ENCODE results near the gene PLXNC1.

PLXNC1 gene

GRCh38 chr12:94183708-94184379, 35.5 kb downstream of the PLXNC1 start:
- DNase-seq: no peak

GRCh38 chr12:94184995-94185719, 36.8 kb downstream of the PLXNC1 start:
- DNase-seq: no peak

DNA sequence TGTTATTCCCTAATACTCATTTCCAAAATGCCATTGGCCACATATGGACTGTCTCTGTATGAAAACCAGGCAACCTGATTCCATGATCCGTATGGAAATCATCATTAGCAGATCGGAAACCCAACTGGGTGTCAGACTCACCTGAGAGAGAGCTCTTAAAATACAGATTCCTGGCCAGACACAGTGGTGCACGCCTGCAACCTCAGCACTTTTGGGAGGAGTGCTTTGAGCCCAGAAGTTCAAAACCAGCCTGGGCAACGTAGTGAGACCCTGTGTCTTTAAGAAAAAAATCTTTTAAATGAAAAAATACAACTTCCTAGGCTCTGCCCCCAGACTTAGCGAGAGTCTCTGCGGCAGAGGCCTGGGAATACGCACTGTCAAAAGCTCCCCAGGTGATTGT, 37.4 kb downstream of the PLXNC1 start:
- DNase-seq: no peak

DNA sequence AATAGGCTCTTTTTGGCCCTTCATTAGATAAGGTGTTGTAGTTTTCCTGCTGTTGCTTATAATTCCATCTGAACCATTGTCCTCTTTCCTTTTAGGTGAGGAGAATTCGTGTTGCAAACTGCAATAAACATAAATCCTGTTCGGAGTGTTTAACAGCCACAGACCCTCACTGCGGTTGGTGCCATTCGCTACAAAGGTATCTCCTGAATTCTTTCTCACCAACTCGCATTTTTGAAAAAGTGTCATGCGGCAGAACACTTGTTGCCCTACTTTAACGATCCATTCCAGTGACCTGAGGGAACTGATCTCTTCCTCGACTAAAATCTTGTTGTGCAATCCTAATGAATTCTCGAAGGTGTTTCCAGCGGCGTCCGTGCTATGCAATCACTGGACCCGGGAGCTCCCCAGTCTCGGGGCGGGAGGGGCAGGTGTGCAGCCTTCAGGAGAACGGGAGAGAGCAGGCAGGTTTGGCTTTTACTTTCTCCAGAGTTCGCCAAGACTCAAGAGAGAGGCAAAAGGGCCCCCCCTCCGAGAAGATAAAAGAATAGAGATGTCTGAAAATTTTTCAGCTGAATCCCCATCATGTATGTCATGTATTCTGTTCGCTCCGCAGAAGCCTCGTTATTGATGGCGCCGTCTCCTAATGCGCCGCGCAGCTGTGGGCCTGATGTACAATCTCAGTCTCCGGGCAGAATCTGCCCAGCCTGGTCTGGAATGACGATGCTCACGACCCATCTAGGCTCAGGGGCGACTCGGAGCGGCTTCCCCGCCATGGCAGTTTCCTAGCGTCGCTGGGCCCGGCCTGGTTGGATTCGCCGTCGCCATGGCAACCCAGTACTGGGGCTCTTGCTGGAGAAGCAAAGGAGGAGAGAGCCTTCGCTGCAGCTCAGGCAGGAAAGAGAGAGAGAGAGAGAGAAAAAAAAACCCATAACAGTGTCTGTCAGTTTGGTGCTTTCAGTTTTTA, 38.2 kb downstream of the PLXNC1 start:
- no peak for DNase-seq

DNA sequence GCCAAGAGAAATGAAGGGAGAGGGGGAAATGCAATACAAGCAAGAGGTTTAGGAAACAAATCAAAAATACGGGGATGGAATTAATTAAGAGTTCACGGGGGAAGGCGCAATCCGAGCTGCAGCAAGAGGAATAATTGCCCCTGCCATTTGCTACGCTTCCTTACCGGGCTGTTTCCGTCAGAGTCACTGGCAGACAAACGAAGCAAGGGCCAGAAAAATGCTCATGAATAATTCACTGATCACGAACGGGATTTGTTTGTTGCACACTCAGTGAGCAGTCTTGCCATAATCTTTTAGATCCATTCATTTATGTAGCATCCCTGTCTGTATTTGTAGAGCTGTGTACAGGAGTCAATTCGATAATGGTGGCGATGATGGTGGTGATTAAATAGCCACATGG, 39.0 kb downstream of the PLXNC1 start:
- DNase-seq: no peak

DNA sequence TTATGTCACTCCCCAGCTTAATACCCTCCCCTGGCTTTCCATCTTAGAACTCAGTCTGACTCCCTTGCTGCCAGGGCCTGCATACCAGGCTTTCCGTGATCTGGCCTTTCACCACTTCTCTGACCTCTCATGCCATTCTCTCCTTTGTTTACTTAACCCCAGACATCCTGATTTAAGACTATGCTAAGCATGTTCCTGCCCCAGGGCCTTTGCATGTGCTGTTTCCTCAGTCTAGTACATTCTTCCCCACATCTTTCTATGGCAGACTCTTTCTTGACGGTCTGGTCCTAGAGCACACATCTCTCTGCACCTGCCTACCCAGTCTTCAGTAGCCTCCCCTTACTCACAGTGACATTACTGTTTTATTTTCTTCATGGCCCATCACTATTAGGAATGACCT, 42.2 kb downstream of the PLXNC1 start:
- no peak for DNase-seq

GRCh38 chr12:94191023-94191422, 42.6 kb downstream of the PLXNC1 start:
- no peak for DNase-seq

DNA sequence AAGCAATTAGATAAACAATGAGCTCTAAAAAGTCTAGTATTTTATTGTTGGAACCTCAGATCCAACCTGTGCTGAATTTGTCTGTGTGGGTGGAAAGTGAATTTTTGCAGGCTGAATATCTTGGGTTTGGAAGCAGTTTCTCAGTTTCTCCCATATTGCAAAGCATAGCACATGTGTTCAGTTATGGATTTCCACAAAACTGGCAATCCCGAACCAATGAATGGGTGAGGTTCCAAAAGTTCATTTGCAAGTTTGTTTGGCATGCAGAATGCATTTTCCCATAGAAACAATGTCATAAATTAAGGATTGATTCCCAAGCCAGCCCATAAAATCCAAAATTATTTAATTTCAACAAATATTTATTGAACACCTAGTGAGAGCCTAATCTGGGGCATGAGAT, 43.4 kb downstream of the PLXNC1 start:
- DNase-seq: no peak

DNA sequence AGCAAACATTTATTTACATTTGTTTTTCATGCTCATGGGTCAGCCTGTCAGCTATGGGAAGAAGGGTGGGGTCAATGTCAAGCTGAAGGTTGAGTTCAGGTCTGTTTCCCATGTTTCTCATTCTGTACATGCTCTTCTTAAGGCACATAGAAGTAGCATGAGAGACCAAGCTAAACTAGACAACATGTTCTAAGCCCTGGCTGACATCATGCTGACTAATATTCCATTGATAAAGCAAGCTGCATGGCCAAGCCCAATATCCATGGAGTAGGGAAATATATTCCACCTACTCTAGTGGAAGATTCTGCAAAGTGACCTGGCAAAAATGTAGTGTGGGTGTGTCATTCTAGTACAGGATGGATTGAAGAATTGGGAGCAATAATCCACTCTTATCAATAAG, 44.1 kb downstream of the PLXNC1 start:
- DNase-seq: no peak

DNA sequence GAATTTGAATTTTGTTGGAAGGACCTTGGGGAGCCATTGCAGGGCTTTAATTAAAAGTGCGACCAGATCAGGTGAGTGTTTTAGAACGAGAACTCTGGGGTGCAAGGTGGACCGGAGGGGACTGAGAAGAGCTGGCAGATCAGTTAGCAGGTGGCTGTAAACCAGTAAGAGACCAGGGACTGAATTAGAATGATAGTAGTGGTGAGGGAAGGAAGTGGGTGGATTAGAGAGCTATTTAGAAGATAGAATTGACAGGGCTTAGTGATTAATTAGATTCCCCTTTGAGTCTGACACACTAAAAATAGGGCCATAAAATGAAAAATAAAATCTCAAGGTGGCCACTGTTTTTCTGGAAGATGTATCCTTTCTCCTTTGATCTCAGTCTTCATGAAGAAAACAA, 44.8 kb downstream of the PLXNC1 start:
- no peak for DNase-seq

DNA sequence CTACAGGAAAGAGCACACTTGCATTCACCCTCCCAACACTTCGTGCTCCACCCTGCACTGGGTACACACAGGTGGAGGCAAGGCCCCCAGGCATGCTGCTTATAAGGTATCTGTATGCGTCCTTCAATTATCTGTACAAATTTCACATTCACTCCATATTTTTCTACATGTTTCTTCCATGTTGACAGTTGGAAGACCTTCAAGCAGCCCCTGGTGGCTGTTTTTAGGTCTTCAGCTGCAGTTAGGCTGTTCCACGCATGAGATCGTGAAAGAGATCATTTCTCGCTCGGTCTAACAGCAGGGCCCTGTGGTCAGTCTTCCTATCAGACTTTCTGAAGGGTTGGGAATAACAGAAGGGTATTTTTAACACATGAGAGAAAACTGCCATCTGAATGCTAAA, 47.1 kb downstream of the PLXNC1 start:
- no peak for DNase-seq

- DNase-seq: no peak
These were observed 50.1 kb downstream of the PLXNC1 start for GRCh38 chr12:94198469-94198868.

DNA sequence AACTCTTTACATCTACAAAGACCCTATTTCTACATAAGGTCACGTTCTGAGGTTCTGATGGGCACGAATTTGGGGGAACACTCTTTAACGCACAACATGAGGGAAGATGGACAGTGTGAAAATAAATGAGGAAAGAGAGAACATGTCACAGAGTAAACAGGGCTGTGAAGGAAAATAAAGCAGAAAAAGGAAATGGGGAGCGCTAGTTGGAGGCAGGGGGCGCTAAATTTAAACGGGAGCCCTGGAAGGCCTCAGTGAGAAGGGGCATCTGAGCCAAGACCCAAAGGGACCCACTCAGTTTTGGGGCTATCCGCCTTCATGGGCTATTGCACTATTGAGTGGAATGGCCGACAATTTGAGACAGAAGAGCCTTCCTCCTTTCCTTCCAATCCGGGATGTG, 50.5 kb downstream of the PLXNC1 start:
- no peak for DNase-seq

GRCh38 chr12:94200069-94200468, 51.7 kb downstream of the PLXNC1 start:
- DNase-seq: no peak

DNA sequence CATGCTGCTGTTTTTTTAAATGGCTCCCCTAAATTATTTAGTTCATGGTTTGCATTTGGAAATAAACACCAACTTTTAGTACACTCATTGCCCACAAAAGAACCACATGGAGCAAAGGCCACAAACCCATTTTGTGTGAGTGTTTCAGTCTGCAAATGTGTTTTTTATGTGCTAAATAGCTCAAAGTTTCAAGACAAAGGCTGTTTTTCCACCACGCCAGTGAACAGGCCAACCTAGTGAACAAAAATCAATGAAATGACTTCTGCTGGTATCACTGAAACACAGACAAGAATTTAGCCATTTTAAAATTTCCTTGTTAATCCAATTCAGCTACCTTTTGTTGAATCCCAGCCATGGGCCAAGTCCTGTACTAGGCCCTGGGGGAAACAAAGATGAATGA, 52.3 kb downstream of the PLXNC1 start:
- no peak for DNase-seq

DNA sequence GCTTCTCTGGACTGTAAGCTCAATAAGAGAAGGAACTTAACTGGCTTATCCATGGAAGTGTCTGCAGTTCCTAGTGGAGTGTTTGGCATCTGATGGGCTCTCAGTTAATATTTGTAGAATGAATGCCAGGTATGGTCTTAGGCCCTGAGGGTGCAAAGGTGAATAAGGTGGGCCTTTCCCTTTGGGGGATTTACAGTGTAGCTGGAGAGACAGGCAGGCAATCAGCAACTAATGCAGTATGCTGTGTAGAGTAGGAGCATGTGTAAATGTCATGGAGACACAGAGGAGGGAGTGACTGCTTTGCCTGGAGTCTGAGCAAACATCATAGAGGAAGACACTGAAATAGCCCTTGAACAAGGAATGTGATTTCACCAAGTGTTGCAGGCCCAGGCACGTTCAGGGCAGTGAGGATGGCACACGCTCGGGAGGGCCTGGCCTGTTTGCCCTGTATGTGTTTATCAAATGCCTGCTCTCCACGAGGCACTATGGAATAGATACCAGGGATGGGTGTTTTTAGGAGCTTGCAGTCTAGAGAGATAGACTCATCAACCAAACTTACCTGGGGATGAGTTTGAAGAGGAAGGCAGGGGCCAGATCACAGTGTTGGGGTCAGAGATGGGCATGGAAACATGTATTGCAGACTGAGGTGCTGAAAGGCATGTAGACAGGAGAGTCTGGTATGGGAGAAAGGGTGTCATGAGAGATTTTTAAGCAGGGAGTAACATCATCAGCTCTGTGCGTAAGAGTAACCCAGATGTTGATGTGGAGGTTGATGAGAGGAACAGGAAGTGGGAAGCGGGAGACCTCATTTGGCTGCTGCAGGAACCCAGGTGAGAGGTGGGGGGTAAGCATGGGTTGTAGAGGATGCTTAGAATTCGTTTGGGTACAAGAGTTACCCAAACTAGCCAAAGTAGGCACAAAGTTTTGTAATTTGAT, 54.1 kb downstream of the PLXNC1 start:
- no peak for DNase-seq

DNA sequence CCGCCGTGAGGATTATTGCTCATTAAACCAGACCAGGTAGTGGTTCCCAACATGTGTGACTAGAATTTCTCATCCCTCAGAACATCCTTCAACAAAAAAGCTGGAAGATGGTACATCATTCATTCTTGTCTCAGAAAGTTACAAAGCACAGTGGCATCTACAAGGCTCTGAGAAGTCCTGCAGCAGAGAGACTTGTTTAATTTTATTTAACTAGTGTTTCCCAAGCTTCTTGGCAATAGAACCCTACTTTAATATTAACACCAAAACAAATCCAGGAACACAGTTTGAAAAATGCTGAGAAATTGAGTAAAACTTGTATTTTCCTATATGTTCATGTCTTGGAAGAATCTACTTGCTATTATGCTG, 54.8 kb downstream of the PLXNC1 start:
- DNase-seq: no peak

DNA sequence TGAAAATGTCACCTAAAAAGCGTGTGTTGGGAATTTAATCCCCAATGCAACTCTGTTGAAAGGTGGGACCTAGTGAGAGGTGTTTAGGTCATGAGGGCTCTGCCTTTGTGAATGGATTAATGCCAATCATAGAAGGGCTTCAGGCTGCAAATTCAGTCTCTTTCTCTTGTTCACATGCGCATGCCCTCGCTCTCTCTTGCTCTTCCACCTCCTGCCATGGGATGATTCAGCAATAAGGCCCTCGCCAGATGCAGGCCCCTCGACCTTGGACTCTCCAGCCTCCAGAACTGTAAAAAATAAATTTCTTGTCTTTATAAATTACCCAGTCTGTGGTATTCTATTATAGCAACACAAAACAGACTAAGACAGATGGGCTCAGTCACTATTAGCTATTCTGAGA, 55.4 kb downstream of the PLXNC1 start:
- no peak for DNase-seq

DNA sequence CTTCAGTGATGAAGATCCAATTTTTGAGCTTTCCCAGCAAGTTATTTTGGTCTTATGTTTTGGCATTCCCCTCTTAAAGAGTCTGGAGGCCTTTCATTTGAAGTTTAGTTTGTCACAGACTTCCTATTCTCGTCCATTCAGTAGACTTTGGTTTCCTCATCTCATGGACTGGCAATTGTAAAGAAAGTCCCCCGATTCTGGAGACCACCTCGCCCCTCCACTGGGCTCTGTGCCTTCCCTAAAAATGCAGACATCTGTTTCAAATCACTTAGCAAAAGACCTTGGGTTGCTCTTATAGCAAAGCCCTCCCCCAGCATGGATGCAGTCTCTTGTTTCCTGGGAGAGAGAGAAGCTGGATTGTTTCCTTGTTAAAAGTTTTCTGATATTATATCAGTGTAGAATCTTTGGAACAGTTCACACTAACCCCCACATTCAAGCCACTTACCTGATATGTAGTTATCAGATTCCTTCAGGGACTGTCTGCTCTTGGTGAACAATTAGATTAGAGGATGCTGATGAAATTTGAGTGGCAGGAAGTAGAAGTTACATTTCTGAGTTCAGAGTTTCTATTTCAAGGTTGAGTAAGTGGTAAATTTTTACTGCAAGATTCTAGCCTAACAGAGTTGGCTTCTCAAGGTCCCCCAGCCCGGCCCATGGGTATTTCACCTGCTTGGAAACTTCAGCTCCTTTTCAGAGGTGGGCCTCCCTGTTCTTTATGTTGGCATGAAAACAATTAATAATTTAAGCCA, 56.3 kb downstream of the PLXNC1 start:
- DNase-seq: no peak

GRCh38 chr12:94205822-94206221, 57.4 kb downstream of the PLXNC1 start:
- no peak for DNase-seq

- DNase-seq: no peak
These were observed 58.5 kb downstream of the PLXNC1 start for GRCh38 chr12:94206886-94207285.

DNA sequence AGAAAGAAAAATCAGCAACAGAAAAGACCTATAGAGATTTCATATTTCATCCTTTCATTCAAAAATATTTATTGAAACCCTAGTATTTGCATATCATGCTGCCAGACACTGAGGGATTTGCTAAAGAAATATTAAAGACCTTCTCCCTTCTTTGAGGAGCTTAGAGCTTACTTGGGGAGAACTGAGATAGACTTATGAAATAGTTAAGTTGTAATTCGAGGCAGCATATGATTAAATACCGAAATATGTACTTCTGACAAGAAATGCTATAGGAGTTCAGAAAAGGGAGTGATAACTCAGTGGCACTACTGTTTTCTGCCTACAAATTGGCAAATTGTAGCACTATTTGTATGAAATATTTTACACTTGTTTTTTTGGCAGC, 59.1 kb downstream of the PLXNC1 start:
- DNase-seq: no peak
